Measurements from ENCODE around the gene TLN1. TPM values are rescaled to one million over a fixed set of nuclear protein-coding genes. Genes with fewer than 3 reads are reported as not detected.

The TLN1 gene
- polyA plus RNA-seq, 3 donors: 46.6 to 251 (median 93.0) TPM

DNA sequence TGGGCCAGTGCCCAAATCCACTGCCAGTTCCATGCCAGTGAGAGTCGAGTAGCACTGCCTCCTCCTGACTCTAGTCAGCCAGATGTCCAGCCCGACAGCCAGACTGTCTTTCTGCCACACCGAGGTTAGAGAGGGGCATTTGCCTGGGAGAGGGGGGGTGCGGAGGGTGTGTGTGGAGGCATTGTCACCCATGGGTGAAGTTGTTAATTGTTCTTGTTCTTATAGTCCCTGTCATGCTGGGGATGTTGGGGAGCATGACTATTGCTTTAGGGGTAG, 18.2 kb upstream of the TLN1 start:
- H3K27ac Mint-ChIP-seq: peak overlapping the region in 6 of 7 donors; percentile 4 to 95 (median 86)
- H3K9me3 Mint-ChIP-seq: peaks cover 0 to 3% (median 0%) of the 10 kb centered on the region in 7 donors
- peaks cover 40% of the 10 kb centered on the region for H3K4me1 Mint-ChIP-seq
- intact Hi-C loops (cut with micrococcal nuclease): no loop called here
- TF ChIP-seq, protein P1, sequence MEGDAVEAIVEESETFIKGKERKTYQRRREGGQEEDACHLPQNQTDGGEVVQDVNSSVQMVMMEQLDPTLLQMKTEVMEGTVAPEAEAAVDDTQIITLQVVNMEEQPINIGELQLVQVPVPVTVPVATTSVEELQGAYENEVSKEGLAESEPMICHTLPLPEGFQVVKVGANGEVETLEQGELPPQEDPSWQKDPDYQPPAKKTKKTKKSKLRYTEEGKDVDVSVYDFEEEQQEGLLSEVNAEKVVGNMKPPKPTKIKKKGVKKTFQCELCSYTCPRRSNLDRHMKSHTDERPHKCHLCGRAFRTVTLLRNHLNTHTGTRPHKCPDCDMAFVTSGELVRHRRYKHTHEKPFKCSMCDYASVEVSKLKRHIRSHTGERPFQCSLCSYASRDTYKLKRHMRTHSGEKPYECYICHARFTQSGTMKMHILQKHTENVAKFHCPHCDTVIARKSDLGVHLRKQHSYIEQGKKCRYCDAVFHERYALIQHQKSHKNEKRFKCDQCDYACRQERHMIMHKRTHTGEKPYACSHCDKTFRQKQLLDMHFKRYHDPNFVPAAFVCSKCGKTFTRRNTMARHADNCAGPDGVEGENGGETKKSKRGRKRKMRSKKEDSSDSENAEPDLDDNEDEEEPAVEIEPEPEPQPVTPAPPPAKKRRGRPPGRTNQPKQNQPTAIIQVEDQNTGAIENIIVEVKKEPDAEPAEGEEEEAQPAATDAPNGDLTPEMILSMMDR (IDR thresholded peaks at IDR 0.05): no peak
- peak overlapping the region in 1 of 2 donors; percentile 80 for H3K27ac ChIP-seq (ENCODE audit: low read depth in 1 of 2, low read length in 2 of 2)
- WGBS (ENCODE audit: insufficient coverage): 82% methylated on average over 4 of the region's 4 CpGs
- H4K20me1 ChIP-seq (ENCODE audit: insufficient read depth, low read length): peaks cover 34% of the 10 kb centered on the region
- no peak for DNase-seq
- H3K36me3 ChIP-seq (replicated peaks in 1 of 2; ENCODE audit: control insufficient read depth in 1 of 2, insufficient read depth in 2 of 2, low read length in 2 of 2): peaks cover 36 to 47% of the 10 kb centered on the region in 2 donors
- H3K9ac ChIP-seq (ENCODE audit: insufficient read depth, low read length, poor library complexity, severe bottlenecking): no peak overlapping the region
- H2AFZ ChIP-seq (ENCODE audit: insufficient read depth, low read depth, low read length, poor library complexity, severe bottlenecking): peak overlapping the region; percentile 82
- H3K4me3 ChIP-seq (replicated peaks in 1 of 3; ENCODE audit: low read depth in 2 of 3, low read length in 3 of 3): peak overlapping the region in 1 of 3 experiments; percentile 90
- peak overlapping the region; percentile 95 for H3K4me3 Mint-ChIP-seq
- no peaks in the 10 kb centered on the region for H3K9me3 ChIP-seq (replicated peaks in 1 of 2; ENCODE audit: control insufficient read depth in 1 of 2, insufficient read depth in 1 of 2, low read length in 2 of 2)
- H3K27me3 Mint-ChIP-seq (ENCODE audit: low read depth in 3 of 3): peaks cover 0 to 2% (median 0%) of the 10 kb centered on the region in 3 donors
- H3K27me3 ChIP-seq (ENCODE audit: control insufficient read depth in 2 of 2, insufficient read depth in 2 of 2, low read length in 2 of 2): no peaks in the 10 kb centered on the region
- H3K79me2 ChIP-seq (ENCODE audit: insufficient read depth, low read length): peaks cover 47% of the 10 kb centered on the region
- H3K4me1 ChIP-seq (ENCODE audit: control insufficient read depth in 1 of 2, insufficient read depth in 2 of 2, low read length in 2 of 2): peaks cover 41 to 43% of the 10 kb centered on the region in 2 donors
- peak overlapping the region; percentile 97 for H3K4me2 ChIP-seq (replicated peaks; ENCODE audit: extremely low read depth, low read length, poor library complexity, severe bottlenecking)
- peaks cover 47 to 58% of the 10 kb centered on the region in 2 donors for H3K36me3 Mint-ChIP-seq

GRCh38 chr9:35749515-35750255, 17.7 kb upstream of the TLN1 start:
- Histone ChIP-seq H3K9ac (ENCODE audit: insufficient read depth, low read length, poor library complexity, severe bottlenecking) (peak overlapping the region; percentile 83), H3K27ac (ENCODE audit: low read depth in 1 of 2, low read length in 2 of 2) (peak overlapping the region; percentile 32 to 80), H3K79me2 (ENCODE audit: insufficient read depth, low read length) (peaks cover 50% of the 10 kb centered on the region), H2AFZ (ENCODE audit: insufficient read depth, low read depth, low read length, poor library complexity, severe bottlenecking) (peak overlapping the region; percentile 82), H3K4me1 (ENCODE audit: control insufficient read depth in 1 of 2, insufficient read depth in 2 of 2, low read length in 2 of 2) (peaks cover 41 to 43% of the 10 kb centered on the region in 2 donors), H3K27me3 (ENCODE audit: control insufficient read depth in 2 of 2, insufficient read depth in 2 of 2, low read length in 2 of 2) (no peaks in the 10 kb centered on the region), H3K4me2 (replicated peaks; ENCODE audit: extremely low read depth, low read length, poor library complexity, severe bottlenecking) (peak overlapping the region; percentile 97), H4K20me1 (ENCODE audit: insufficient read depth, low read length) (peaks cover 39% of the 10 kb centered on the region), H3K9me3 (replicated peaks in 1 of 2; ENCODE audit: control insufficient read depth in 1 of 2, insufficient read depth in 1 of 2, low read length in 2 of 2) (no peaks in the 10 kb centered on the region), H3K4me3 (replicated peaks in 1 of 3; ENCODE audit: low read depth in 2 of 3, low read length in 3 of 3) (peak overlapping the region; percentile 86 to 90 (median 89)), H3K36me3 (replicated peaks in 1 of 2; ENCODE audit: control insufficient read depth in 1 of 2, insufficient read depth in 2 of 2, low read length in 2 of 2) (peaks cover 38 to 44% of the 10 kb centered on the region in 2 donors)
- Mint-ChIP-seq H3K4me1 (peaks cover 42% of the 10 kb centered on the region), H3K27me3 (ENCODE audit: low read depth in 3 of 3) (peaks cover 0 to 2% (median 0%) of the 10 kb centered on the region in 3 donors), H3K36me3 (peaks cover 45 to 60% of the 10 kb centered on the region in 2 donors), H3K9me3 (peaks cover 0 to 3% (median 0%) of the 10 kb centered on the region in 7 donors), H3K4me3 (peak overlapping the region; percentile 95), H3K27ac (peak overlapping the region; percentile 72 to 95 (median 87))
- WGBS (ENCODE audit: insufficient coverage): 0% methylated on average over 5 of the region's 19 CpGs
- TF ChIP-seq, protein P1 (IDR thresholded peaks at IDR 0.05): no peak
- DNase-seq: peak in 2 of 3 donors; percentile 37 to 44
- intact Hi-C loops (cut with micrococcal nuclease): loop anchor here (2.0 to 5.0 kb wide), 2 partner anchors 17 to 142 kb away; partner anchors contain the start of genes CREB3 (in 2 of the 2), TLN1 (in 2 of the 2) and TESK1 (in 1 of the 2)

Measured in CD14-positive monocyte (primary cell).